OCI-LY7 (cell line): ENCODE data around the gene SYNJ2.

ENCODE experiments used
- EZH2phosphoT487 ChIP-seq: fragments of 200-600 bp; sonication (generic); IDR thresholded peaks from 2 replicates; pipeline ENCODE4 v1.6.1; 2018; ENCODE audit warnings: low read depth, borderline replicate concordance, mild to moderate bottlenecking, mixed run types, antibody characterized with exemption, low read length, moderate library complexity, mixed read lengths
- TF ChIP-seq, protein P1 (sequence below): fragments of 200-600 bp; sonication (generic); conservative IDR thresholded peaks from 2 replicates; pipeline ENCODE4 v1.5.1; 2014; ENCODE audit warnings: mild to moderate bottlenecking, antibody characterized with exemption, low read length, moderate library complexity, mixed read lengths

GRCh38 chr6:157988700-157989063, 7.0 kb downstream of the SYNJ2 start:
- TF ChIP-seq, protein P1, sequence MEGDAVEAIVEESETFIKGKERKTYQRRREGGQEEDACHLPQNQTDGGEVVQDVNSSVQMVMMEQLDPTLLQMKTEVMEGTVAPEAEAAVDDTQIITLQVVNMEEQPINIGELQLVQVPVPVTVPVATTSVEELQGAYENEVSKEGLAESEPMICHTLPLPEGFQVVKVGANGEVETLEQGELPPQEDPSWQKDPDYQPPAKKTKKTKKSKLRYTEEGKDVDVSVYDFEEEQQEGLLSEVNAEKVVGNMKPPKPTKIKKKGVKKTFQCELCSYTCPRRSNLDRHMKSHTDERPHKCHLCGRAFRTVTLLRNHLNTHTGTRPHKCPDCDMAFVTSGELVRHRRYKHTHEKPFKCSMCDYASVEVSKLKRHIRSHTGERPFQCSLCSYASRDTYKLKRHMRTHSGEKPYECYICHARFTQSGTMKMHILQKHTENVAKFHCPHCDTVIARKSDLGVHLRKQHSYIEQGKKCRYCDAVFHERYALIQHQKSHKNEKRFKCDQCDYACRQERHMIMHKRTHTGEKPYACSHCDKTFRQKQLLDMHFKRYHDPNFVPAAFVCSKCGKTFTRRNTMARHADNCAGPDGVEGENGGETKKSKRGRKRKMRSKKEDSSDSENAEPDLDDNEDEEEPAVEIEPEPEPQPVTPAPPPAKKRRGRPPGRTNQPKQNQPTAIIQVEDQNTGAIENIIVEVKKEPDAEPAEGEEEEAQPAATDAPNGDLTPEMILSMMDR = no peak
- no peak for TF ChIP-seq EZH2phosphoT487
